KMS-11 (cell line): Measurements from ENCODE around the gene NCAM2.

ENCODE experiments used
- H2AFZ ChIP-seq: fragments of 200-600 bp; sonication (generic); 2 replicates; pipeline ENCODE4 v1.6.1; 2016; ENCODE audit warnings: antibody characterized with exemption, mixed run types, low read depth
- H3K27ac ChIP-seq: fragments of 200-600 bp; sonication (generic); 2 replicates; pipeline ENCODE4 v1.6.1; 2016; ENCODE audit warnings: mild to moderate bottlenecking, mixed run types
- H3K27me3 ChIP-seq: fragments of 200-600 bp; sonication (generic); 2 replicates; pipeline ENCODE4 v1.6.1; 2017; ENCODE audit warnings: mild to moderate bottlenecking, low read depth, mixed run types, moderate library complexity; ENCODE audit not compliant: insufficient read depth
- H3K36me3 ChIP-seq: fragments of 200-600 bp; sonication (generic); 2 replicates; pipeline ENCODE4 v1.6.1; 2017; ENCODE audit warnings: mild to moderate bottlenecking, mixed run types; ENCODE audit not compliant: insufficient read depth
- H3K4me1 ChIP-seq: fragments of 200-600 bp; sonication (generic); 2 replicates; pipeline ENCODE4 v1.6.1; 2016; ENCODE audit warnings: mild to moderate bottlenecking, low read depth, mixed run types; ENCODE audit not compliant: poor library complexity, severe bottlenecking
- H3K4me2 ChIP-seq: fragments of 200-600 bp; sonication (generic); 2 replicates; pipeline ENCODE4 v1.7.0; 2016; ENCODE audit warnings: mild to moderate bottlenecking, mixed run types
- H3K4me3 ChIP-seq: fragments of 200-600 bp; sonication (generic); IDR thresholded peaks from 2 replicates; pipeline ENCODE4 v1.6.1; 2017; ENCODE audit warnings: low read depth, low read length, mixed read lengths; ENCODE audit not compliant: insufficient read depth
- H3K79me2 ChIP-seq: fragments of 200-600 bp; sonication (generic); 2 replicates; pipeline ENCODE4 v1.6.1; 2016; ENCODE audit warnings: low read depth, mixed run types; ENCODE audit not compliant: insufficient read depth
- H3K9ac ChIP-seq: fragments of 200-600 bp; sonication (generic); 2 replicates; pipeline ENCODE4 v1.6.1; 2016; ENCODE audit warnings: mild to moderate bottlenecking, mixed run types
- H4K20me1 ChIP-seq: fragments of 200-600 bp; sonication (generic); 2 replicates; pipeline ENCODE4 v1.6.1; 2016; ENCODE audit warnings: mild to moderate bottlenecking, mixed run types; ENCODE audit not compliant: insufficient read depth
- CTCF ChIP-seq: fragments of 200-600 bp; sonication (generic); conservative IDR thresholded peaks from 2 replicates; pipeline ENCODE4 v1.6.1; 2017; ENCODE audit warnings: low read depth, mild to moderate bottlenecking, antibody characterized with exemption, low read length, moderate library complexity, mixed read lengths

NCAM2 gene

GRCh38 chr21:21559285-21560045, 561.3 kb downstream of the NCAM2 start:
- Histone ChIP-seq H3K27me3 (no peaks in the 10 kb centered on the region), H2AFZ (no peak overlapping the region), H3K9ac (no peak overlapping the region), H3K4me3 (no peak overlapping the region), H3K27ac (no peak overlapping the region), H4K20me1 (no peaks in the 10 kb centered on the region), H3K4me1 (no peaks in the 10 kb centered on the region), H3K79me2 (no peaks in the 10 kb centered on the region), H3K36me3 (no peaks in the 10 kb centered on the region), H3K4me2 (no peak overlapping the region)
- no peak for TF ChIP-seq CTCF
